Naive thymus-derived CD8-positive, alpha-beta T cell (primary cell): ENCODE data around the gene PADI1. TPM values are rescaled to one million over a fixed set of nuclear protein-coding genes. Genes with fewer than 3 reads are reported as not detected.

Experiments
- ATAC-seq, 2 donors: fragments of 150-1000 bp; cut with Tn5 transposase in 1 of 2; sonication (Bioruptor Pico), chemical (Tn5 transposase) in 1 of 2; 1 replicate in 1 of 2; 2 replicates in 1 of 2; pipeline ENCODE4 v1.10.0; 2021; ENCODE audit warnings: mild to moderate bottlenecking in 2 of 2, moderate library complexity in 2 of 2
- POLR2A ChIA-PET: fragments of 350-600 bp; sonication (Branson Sonifier 250); formaldehyde crosslinking; loops from one replicate; lab custom pipeline; 2021; ENCODE audit warnings: antibody characterized with exemption; lab: Charles Lee
- DNase-seq, 10 donors: peaks; one replicate each; pipeline versions ENCODE4 v3.0.0 to v3.0.0-alpha.2; 2020 to 2022
- H3K27ac Mint-ChIP-seq, 10 donors: one replicate each; pipeline ENCODE4 v1.8.0; 2020 to 2022; ENCODE audit warnings: mild to moderate bottlenecking in 10 of 10, mixed read lengths in 10 of 10, moderate library complexity in 4 of 10, inconsistent platforms in 1 of 10
- H3K27me3 Mint-ChIP-seq, 5 donors: one replicate each; pipeline ENCODE4 v1.8.0; 2021 to 2022; ENCODE audit warnings: mixed read lengths in 5 of 5
- H3K36me3 Mint-ChIP-seq, 3 donors: one replicate each; pipeline ENCODE4 v1.8.0; 2020 to 2022; ENCODE audit warnings: mixed read lengths in 3 of 3, mild to moderate bottlenecking in 2 of 3, inconsistent platforms in 1 of 3
- H3K4me1 Mint-ChIP-seq, 4 donors: one replicate each; pipeline ENCODE4 v1.8.0; 2021 to 2022; ENCODE audit warnings: mixed read lengths in 4 of 4
- H3K4me3 Mint-ChIP-seq, 10 donors: one replicate each; pipeline ENCODE4 v1.8.0; 2020 to 2022; ENCODE audit warnings: mild to moderate bottlenecking in 10 of 10, mixed read lengths in 10 of 10, moderate library complexity in 6 of 10, inconsistent platforms in 1 of 10
- H3K9me3 Mint-ChIP-seq, 9 donors: one replicate each; pipeline ENCODE4 v1.8.0; 2020 to 2022; ENCODE audit warnings: mixed read lengths in 9 of 9, mild to moderate bottlenecking in 3 of 9, inconsistent platforms in 1 of 9, moderate library complexity in 1 of 9
- polyA plus RNA-seq, 3 donors: library from polyadenylated mRNA; unstranded; fragments of 300-500 nt; fragmentation: Illumina TruSeq; gene quantifications; one replicate each; pipeline ENCODE4 v1.2.3, GENCODE V29; 2021
- total RNA-seq, 8 experiments: library from RNA in 2 of 8; stranded (reverse) in 2 of 8; gene quantifications; one replicate each; pipeline ENCODE4 v1.2.3 and lab custom pipeline; 2021 to 2026

The PADI1 gene
- total and polyA plus RNA-seq, 5 experiments from 2014 or later, result not detected

GRCh38 chr1:17201201-17202021, 3.5 kb upstream of the PADI1 start:
- peak overlapping the region in 3 of 10 donors; percentile 4 to 52 (median 19) for H3K27ac Mint-ChIP-seq
- peak in 6 of 10 donors; percentile 13 to 67 (median 36) for DNase-seq
- peak; percentile 81 to 88 for ATAC-seq
- H3K27me3 Mint-ChIP-seq, result peaks cover 21 to 79% (median 61%) of the 10 kb centered on the region in 5 donors
- H3K4me3 Mint-ChIP-seq, result peak overlapping the region; percentile 46 to 87 (median 70)
- peaks cover 0 to 2% (median 0%) of the 10 kb centered on the region in 3 donors for H3K36me3 Mint-ChIP-seq
- H3K4me1 Mint-ChIP-seq, result peaks cover 27 to 36% (median 34%) of the 10 kb centered on the region in 4 donors
- POLR2A ChIA-PET, result interaction anchor here (0.5 to 1.3 kb wide), 3 partner anchors 9 to 151 kb away, joined by 4 to 7 read pairs (median 6); no protein-coding TSS in a partner anchor
- H3K9me3 Mint-ChIP-seq, result no peaks in the 10 kb centered on the region

GRCh38 chr1:17205652-17206051, 724 bp downstream of the PADI1 start:
- Mint-ChIP-seq H3K4me1 (peaks cover 41 to 57% (median 51%) of the 10 kb centered on the region in 4 donors), H3K4me3 (no peak overlapping the region), H3K27me3 (peaks cover 27 to 96% (median 73%) of the 10 kb centered on the region in 5 donors), H3K27ac (peak overlapping the region in 1 of 10 donors; percentile 5), H3K9me3 (no peaks in the 10 kb centered on the region), H3K36me3 (peaks cover 0 to 2% (median 0%) of the 10 kb centered on the region in 3 donors)
- DNase-seq (no peak), ATAC-seq (no peak)
- POLR2A ChIA-PET, result interaction anchor here (1.3 kb wide), 1 partner anchor 21 kb away, joined by 3 read pairs; no protein-coding TSS in a partner anchor

- Mint-ChIP-seq H3K27me3 (peaks cover 27 to 97% (median 76%) of the 10 kb centered on the region in 5 donors), H3K36me3 (peaks cover 0 to 2% (median 0%) of the 10 kb centered on the region in 3 donors), H3K27ac (no peak overlapping the region), H3K4me3 (no peak overlapping the region), H3K9me3 (no peaks in the 10 kb centered on the region), H3K4me1 (peaks cover 38 to 58% (median 52%) of the 10 kb centered on the region in 4 donors)
- POLR2A ChIA-PET, result interaction anchor here (1.3 kb wide), 1 partner anchor 22 kb away, joined by 3 read pairs; no protein-coding TSS in a partner anchor
- peak in 1 of 10 donors; percentile 47 for DNase-seq
- ATAC-seq, result no peak
These were observed 1.3 kb downstream of the PADI1 start for GRCh38 chr1:17206196-17206595.

GRCh38 chr1:17207046-17207445, 2.1 kb downstream of the PADI1 start:
- peak overlapping the region in 1 of 10 donors; percentile 1 for H3K27ac Mint-ChIP-seq
- peaks cover 31 to 58% (median 49%) of the 10 kb centered on the region in 4 donors for H3K4me1 Mint-ChIP-seq
- H3K27me3 Mint-ChIP-seq, result peaks cover 27 to 90% (median 69%) of the 10 kb centered on the region in 5 donors
- ATAC-seq (no peak), DNase-seq (peak in 2 of 10 donors; percentile 14 to 42)
- no peaks in the 10 kb centered on the region for H3K9me3 Mint-ChIP-seq
- H3K4me3 Mint-ChIP-seq, result no peak overlapping the region
- H3K36me3 Mint-ChIP-seq, result peaks cover 0 to 2% (median 0%) of the 10 kb centered on the region in 3 donors
- POLR2A ChIA-PET, result no interaction called here

- Mint-ChIP-seq H3K4me1 (peaks cover 31 to 57% (median 49%) of the 10 kb centered on the region in 4 donors), H3K27ac (peak overlapping the region in 2 of 10 donors; percentile 1 to 84), H3K4me3 (peak overlapping the region in 2 of 10 donors; percentile 1 to 60), H3K9me3 (no peaks in the 10 kb centered on the region), H3K36me3 (peaks cover 0 to 2% (median 0%) of the 10 kb centered on the region in 3 donors), H3K27me3 (peaks cover 29 to 88% (median 67%) of the 10 kb centered on the region in 5 donors)
- POLR2A ChIA-PET, result interaction anchor here (1.2 kb wide), 1 partner anchor 8 kb away, joined by 7 read pairs; no protein-coding TSS in a partner anchor
- no peak for ATAC-seq
- no peak for DNase-seq
These were observed 2.6 kb downstream of the PADI1 start for GRCh38 chr1:17207540-17207939.

- POLR2A ChIA-PET, result interaction anchor here (1.2 kb wide), 1 partner anchor 8 kb away, joined by 7 read pairs; no protein-coding TSS in a partner anchor
- H3K27ac Mint-ChIP-seq, result peak overlapping the region in 1 of 10 donors; percentile 84
These were observed 3.1 kb downstream of the PADI1 start for GRCh38 chr1:17207966-17208418.

DNA sequence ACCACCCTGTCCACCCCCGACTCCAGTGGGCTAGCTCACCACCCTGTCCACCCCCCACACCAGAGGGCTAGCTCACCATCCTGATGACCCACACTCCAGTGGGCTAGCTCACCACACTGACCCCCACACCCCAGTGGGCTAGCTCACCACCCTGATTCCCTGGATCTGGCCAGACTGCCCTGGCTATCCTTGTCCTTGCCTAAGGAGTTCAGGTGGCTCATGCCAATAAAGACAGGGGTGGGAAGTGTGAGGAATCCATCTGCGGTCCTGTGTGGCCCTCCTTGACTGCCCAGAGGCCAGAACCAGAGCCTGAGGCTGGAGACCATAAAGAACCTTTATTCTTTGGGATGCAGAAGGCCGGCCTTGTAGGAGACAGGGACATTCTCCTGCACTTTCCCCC, 3.6 kb downstream of the PADI1 start:
- H3K4me3 Mint-ChIP-seq, result no peak overlapping the region
- POLR2A ChIA-PET, result interaction anchor here (1.2 kb wide), 1 partner anchor 9 kb away, joined by 7 read pairs; no protein-coding TSS in a partner anchor
- H3K9me3 Mint-ChIP-seq, result no peaks in the 10 kb centered on the region
- DNase-seq (no peak), ATAC-seq (no peak)
- peaks cover 39 to 58% (median 51%) of the 10 kb centered on the region in 4 donors for H3K4me1 Mint-ChIP-seq
- H3K27ac Mint-ChIP-seq, result peak overlapping the region in 1 of 10 donors; percentile 83
- H3K27me3 Mint-ChIP-seq, result peaks cover 31 to 88% (median 67%) of the 10 kb centered on the region in 5 donors
- peaks cover 0 to 2% (median 0%) of the 10 kb centered on the region in 3 donors for H3K36me3 Mint-ChIP-seq

More at GRCh38 chr1:17207966-17208418, 3.1 kb downstream of the PADI1 start:
- Mint-ChIP-seq H3K9me3 (no peaks in the 10 kb centered on the region), H3K4me3 (peak overlapping the region in 2 of 10 donors; percentile 1 to 60), H3K36me3 (peaks cover 0 to 2% (median 0%) of the 10 kb centered on the region in 3 donors), H3K27me3 (peaks cover 30 to 88% (median 67%) of the 10 kb centered on the region in 5 donors), H3K4me1 (peaks cover 35 to 57% (median 50%) of the 10 kb centered on the region in 4 donors)
- ATAC-seq, result peak; percentile 50 to 82
- peak in 5 of 10 donors; percentile 25 to 86 (median 34) for DNase-seq

GRCh38 chr1:17209430-17209829, 4.5 kb downstream of the PADI1 start:
- peak overlapping the region in 1 of 10 donors; percentile 49 for H3K27ac Mint-ChIP-seq
- no peak overlapping the region for H3K4me3 Mint-ChIP-seq
- peaks cover 0 to 2% (median 0%) of the 10 kb centered on the region in 3 donors for H3K36me3 Mint-ChIP-seq
- H3K27me3 Mint-ChIP-seq, result peaks cover 36 to 88% (median 67%) of the 10 kb centered on the region in 5 donors
- ATAC-seq, result no peak
- peaks cover 40 to 58% (median 52%) of the 10 kb centered on the region in 4 donors for H3K4me1 Mint-ChIP-seq
- no peak for DNase-seq
- no peaks in the 10 kb centered on the region for H3K9me3 Mint-ChIP-seq
- POLR2A ChIA-PET, result no interaction called here

DNA sequence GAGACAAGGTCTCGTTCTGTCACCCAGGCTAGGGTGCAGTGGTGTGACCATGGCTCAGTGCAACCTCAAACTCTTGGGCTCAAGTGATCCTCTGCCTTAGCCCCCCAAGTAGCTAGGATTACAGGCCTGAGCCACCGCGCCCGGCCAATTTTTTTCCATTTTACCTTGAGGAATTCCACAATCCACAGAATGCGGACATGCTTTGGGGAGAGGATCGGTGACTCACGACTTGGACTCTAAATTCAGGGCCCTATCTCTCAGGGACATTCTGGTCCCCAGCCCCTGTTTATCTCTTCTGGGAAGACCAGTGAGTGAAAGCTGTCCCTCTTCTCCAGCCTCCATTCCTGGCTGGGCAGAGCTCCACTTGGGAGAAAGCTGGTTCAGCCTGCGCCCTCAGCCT, 5.2 kb downstream of the PADI1 start:
- H3K9me3 Mint-ChIP-seq, result no peaks in the 10 kb centered on the region
- DNase-seq (no peak), ATAC-seq (no peak)
- no peak overlapping the region for H3K27ac Mint-ChIP-seq
- POLR2A ChIA-PET, result interaction anchor here (1.0 to 1.3 kb wide), 2 partner anchors 9 to 23 kb away, joined by 3 to 6 read pairs; no protein-coding TSS in a partner anchor
- peaks cover 31 to 88% (median 67%) of the 10 kb centered on the region in 5 donors for H3K27me3 Mint-ChIP-seq
- H3K36me3 Mint-ChIP-seq, result peaks cover 0 to 2% (median 0%) of the 10 kb centered on the region in 3 donors
- peaks cover 38 to 57% (median 52%) of the 10 kb centered on the region in 4 donors for H3K4me1 Mint-ChIP-seq
- no peak overlapping the region for H3K4me3 Mint-ChIP-seq

DNA sequence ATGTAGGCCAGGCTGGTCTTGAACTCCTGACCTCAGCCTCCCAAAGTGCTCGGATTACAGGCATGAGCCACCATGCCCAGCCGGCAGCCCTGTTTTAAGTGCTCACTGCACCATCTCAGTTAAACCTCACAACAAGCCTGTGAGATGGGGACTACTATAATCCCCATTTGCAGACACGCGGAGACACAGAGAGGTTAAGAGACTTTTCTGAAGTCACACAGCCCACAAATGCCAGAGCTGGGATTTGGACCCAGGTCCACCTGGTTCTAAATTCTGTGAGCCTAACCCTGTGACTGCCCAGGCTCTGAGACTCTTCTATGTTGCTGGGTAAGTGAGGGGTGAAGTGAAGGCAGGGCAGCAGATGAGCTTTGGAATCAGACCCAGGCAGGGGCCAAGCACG, 6.4 kb downstream of the PADI1 start:
- Mint-ChIP-seq H3K27me3 (peaks cover 38 to 88% (median 67%) of the 10 kb centered on the region in 5 donors), H3K36me3 (no peaks in the 10 kb centered on the region), H3K9me3 (no peaks in the 10 kb centered on the region), H3K27ac (peak overlapping the region in 2 of 10 donors; percentile 22 to 33), H3K4me1 (peaks cover 42 to 58% (median 57%) of the 10 kb centered on the region in 4 donors), H3K4me3 (peak overlapping the region in 5 of 10 donors; percentile 14 to 85 (median 74))
- no peak for ATAC-seq
- POLR2A ChIA-PET, result interaction anchor here (1.3 kb wide), 1 partner anchor 24 kb away, joined by 3 read pairs; no protein-coding TSS in a partner anchor
- DNase-seq, result no peak

DNA sequence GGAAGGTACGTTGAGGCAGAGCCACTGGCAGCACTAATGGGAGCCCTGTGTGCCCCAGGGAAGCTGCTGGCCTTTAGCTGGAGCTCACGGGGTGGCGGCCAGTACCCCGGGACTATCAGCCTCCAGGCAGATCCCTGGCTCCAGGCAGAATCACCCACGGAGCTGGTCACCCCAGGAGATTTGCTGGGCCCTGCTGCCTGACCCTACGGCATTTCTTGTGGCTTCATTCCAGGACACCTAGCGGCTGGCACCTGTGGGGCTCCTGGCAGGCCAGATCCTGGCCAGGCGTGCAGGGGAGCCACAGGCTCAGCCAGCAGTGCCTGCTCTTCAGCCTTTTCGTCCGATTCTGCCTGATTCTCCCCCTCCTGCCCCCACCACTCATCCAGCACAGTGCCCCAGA, 7.1 kb downstream of the PADI1 start:
- no peak for ATAC-seq
- POLR2A ChIA-PET, result interaction anchor here (0.7 to 1.7 kb wide), 2 partner anchors 11 to 42 kb away, joined by 3 to 7 read pairs; no protein-coding TSS in a partner anchor
- Mint-ChIP-seq H3K4me3 (peak overlapping the region in 8 of 10 donors; percentile 42 to 85 (median 71)), H3K36me3 (no peaks in the 10 kb centered on the region), H3K9me3 (no peaks in the 10 kb centered on the region), H3K4me1 (peaks cover 42 to 57% (median 54%) of the 10 kb centered on the region in 4 donors), H3K27ac (no peak overlapping the region), H3K27me3 (peaks cover 38 to 88% (median 68%) of the 10 kb centered on the region in 5 donors)
- no peak for DNase-seq
